Mesenchymal stem cell (in vitro differentiated cells and primary cell): ENCODE results near the gene NKAIN4.
A peak's percentile ranks its signal among the peaks of the same experiment; 100 is the strongest.

Experiments used
- DNase-seq: peaks from one replicate; pipeline ENCODE4 v3.0.0-alpha.2; 2013
- H2AFZ ChIP-seq: one replicate; pipeline ENCODE4 v1.6.1; 2013; ENCODE audit warnings: low read depth, mild to moderate bottlenecking, control low read depth, inconsistent platforms, low read length, moderate library complexity
- H2AK5ac ChIP-seq: 2 replicates; pipeline ENCODE4 v1.6.1; 2013; ENCODE audit warnings: low read length, moderate library complexity, mild to moderate bottlenecking, inconsistent platforms; ENCODE audit not compliant: severe bottlenecking
- H2BK120ac ChIP-seq: one replicate; pipeline ENCODE4 v1.6.1; 2013; ENCODE audit warnings: low read depth, mild to moderate bottlenecking, inconsistent platforms, low read length, moderate library complexity
- H2BK12ac ChIP-seq, 2 experiments: one replicate each; pipeline ENCODE4 v1.6.1; 2013; ENCODE audit warnings: inconsistent platforms in 2 of 2, low read length in 2 of 2, mild to moderate bottlenecking in 2 of 2, moderate library complexity in 2 of 2, control low read depth in 1 of 2
- H2BK15ac ChIP-seq: one replicate; pipeline ENCODE4 v1.6.1; 2013; ENCODE audit warnings: mild to moderate bottlenecking, low read depth, inconsistent platforms; ENCODE audit not compliant: poor library complexity, severe bottlenecking
- H2BK5ac ChIP-seq: 2 replicates; pipeline ENCODE4 v1.6.1; 2013; ENCODE audit warnings: low read depth, mild to moderate bottlenecking, low read length, control low read depth, inconsistent platforms; ENCODE audit not compliant: poor library complexity, severe bottlenecking
- H3K14ac ChIP-seq, 2 experiments: one replicate each; pipeline ENCODE4 v1.6.1; 2013; ENCODE audit warnings: inconsistent platforms in 2 of 2, low read length in 2 of 2, control low read depth in 1 of 2, mild to moderate bottlenecking in 1 of 2, moderate library complexity in 1 of 2
- H3K18ac ChIP-seq, 2 experiments: one replicate each; pipeline ENCODE4 v1.6.1; 2013; ENCODE audit warnings: inconsistent platforms in 2 of 2, low read length in 2 of 2, control low read depth in 1 of 2, low read depth in 1 of 2, mild to moderate bottlenecking in 1 of 2
- H3K23ac ChIP-seq, 2 experiments: one replicate each; pipeline ENCODE4 v1.6.1; 2013; ENCODE audit warnings: inconsistent platforms in 2 of 2, low read length in 2 of 2, mild to moderate bottlenecking in 2 of 2, moderate library complexity in 2 of 2, control low read depth in 1 of 2
- H3K27ac ChIP-seq: 2 replicates; pipeline ENCODE4 v1.5.1; 2013; ENCODE audit warnings: mild to moderate bottlenecking, moderate library complexity, low read length, control low read depth, inconsistent platforms; ENCODE audit not compliant: poor library complexity, severe bottlenecking
- H3K27me3 ChIP-seq, 2 experiments: 2 replicates each; pipeline versions ENCODE4 v1.6.1 to v1.7.0; 2013; ENCODE audit warnings: low read length in 2 of 2, mild to moderate bottlenecking in 2 of 2, moderate library complexity in 2 of 2, control low read depth in 1 of 2, inconsistent platforms in 1 of 2; ENCODE audit not compliant: control insufficient read depth in 1 of 2, insufficient read depth in 1 of 2
- H3K36me3 ChIP-seq, 2 experiments: 2 replicates each; pipeline versions ENCODE4 v1.6.1 to v1.7.0; 2013; ENCODE audit warnings: low read length in 2 of 2, control low read depth in 1 of 2, inconsistent platforms in 1 of 2, low read depth in 1 of 2, mild to moderate bottlenecking in 1 of 2; ENCODE audit not compliant: insufficient read depth in 2 of 2, control insufficient read depth in 1 of 2
- H3K4ac ChIP-seq, 2 experiments: one replicate each; pipeline ENCODE4 v1.6.1; 2013; ENCODE audit warnings: inconsistent platforms in 2 of 2, low read length in 2 of 2, mild to moderate bottlenecking in 2 of 2, moderate library complexity in 2 of 2, control low read depth in 1 of 2, low read depth in 1 of 2
- H3K4me1 ChIP-seq: 2 replicates; pipeline ENCODE4 v1.6.1; 2013; ENCODE audit warnings: low read depth, low read length, control low read depth; ENCODE audit not compliant: control insufficient read depth, insufficient read depth
- H3K4me2 ChIP-seq: 2 replicates; pipeline ENCODE4 v1.6.1; 2013; ENCODE audit warnings: low read length, mild to moderate bottlenecking, inconsistent platforms; ENCODE audit not compliant: poor library complexity, severe bottlenecking
- H3K4me3 ChIP-seq, 2 experiments: 2 replicates each; pipeline versions ENCODE4 v1.5.1 to v1.7.0; 2013; ENCODE audit warnings: low read length in 2 of 2, mild to moderate bottlenecking in 2 of 2, control low read depth in 1 of 2, low read depth in 1 of 2; ENCODE audit not compliant: insufficient read depth in 1 of 2
- H3K79me1 ChIP-seq: replicated peaks from 2 replicates; pipeline ENCODE4 v1.6.1; 2013; ENCODE audit warnings: mild to moderate bottlenecking, control low read depth, low read length, inconsistent platforms; ENCODE audit not compliant: poor library complexity, severe bottlenecking
- H3K9ac ChIP-seq: 2 replicates; pipeline ENCODE4 v1.7.0; 2013; ENCODE audit warnings: mild to moderate bottlenecking, low read length, moderate library complexity
- H3K9me3 ChIP-seq: 2 replicates; pipeline ENCODE4 v1.7.0; 2013; ENCODE audit warnings: mild to moderate bottlenecking, low read length; ENCODE audit not compliant: control insufficient read depth
- H4K8ac ChIP-seq: one replicate; pipeline ENCODE4 v1.6.1; 2013; ENCODE audit warnings: inconsistent platforms, mild to moderate bottlenecking, low read length, moderate library complexity
- H4K91ac ChIP-seq: one replicate; pipeline ENCODE4 v1.6.1; 2013; ENCODE audit warnings: mild to moderate bottlenecking, low read length, inconsistent platforms
- WGBS: methylation state at CpG from one replicate; pipeline ENCODE4 v1.1.7; 2013; ENCODE audit warnings: mixed read lengths; 5-methylcytosine and 5-hydroxymethylcytosine counted together

NKAIN4 gene

DNA sequence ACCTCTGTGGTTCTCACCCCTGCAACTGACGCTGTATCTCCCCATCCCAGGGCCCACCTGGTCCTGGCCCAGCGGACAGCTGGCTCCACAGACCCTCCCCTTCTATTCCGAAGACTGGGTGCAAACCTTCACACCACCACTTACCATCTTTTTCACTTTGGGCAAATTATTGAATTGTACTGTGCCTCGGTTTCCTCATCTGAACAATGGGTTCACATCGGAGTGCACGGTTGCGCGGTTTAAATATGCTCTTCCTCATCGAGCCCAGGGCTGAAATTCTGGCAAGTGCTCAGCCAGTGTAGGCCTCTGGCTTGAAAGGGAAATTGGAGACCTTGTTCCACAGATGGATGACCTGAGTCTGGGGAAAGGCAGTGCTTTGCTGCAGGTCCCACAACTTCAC lies 15.5 kb upstream of the NKAIN4 start:
- DNase-seq: no peak
- WGBS: 87% methylated on average over 9 of the region's 9 CpGs
- Histone ChIP-seq H3K14ac (no peak overlapping the region), H3K4me3 (no peak overlapping the region), H3K9ac (no peak overlapping the region), H3K36me3 (peaks cover 0 to 22% of the 10 kb centered on the region in 2 experiments), H3K4me1 (peaks cover 23% of the 10 kb centered on the region), H2BK15ac (no peak overlapping the region), H3K27me3 (peaks cover 7 to 46% of the 10 kb centered on the region in 2 experiments), H3K9me3 (no peaks in the 10 kb centered on the region), H2BK12ac (no peak overlapping the region), H3K27ac (no peak overlapping the region), H3K79me1 (peaks cover 13% of the 10 kb centered on the region), H2BK120ac (no peak overlapping the region), H2AK5ac (no peak overlapping the region), H3K18ac (no peak overlapping the region), H4K8ac (no peak overlapping the region), H4K91ac (no peak overlapping the region), H3K23ac (no peak overlapping the region), H3K4me2 (no peak overlapping the region), H2BK5ac (no peak overlapping the region), H2AFZ (no peak overlapping the region), H3K4ac (no peak overlapping the region)

DNA sequence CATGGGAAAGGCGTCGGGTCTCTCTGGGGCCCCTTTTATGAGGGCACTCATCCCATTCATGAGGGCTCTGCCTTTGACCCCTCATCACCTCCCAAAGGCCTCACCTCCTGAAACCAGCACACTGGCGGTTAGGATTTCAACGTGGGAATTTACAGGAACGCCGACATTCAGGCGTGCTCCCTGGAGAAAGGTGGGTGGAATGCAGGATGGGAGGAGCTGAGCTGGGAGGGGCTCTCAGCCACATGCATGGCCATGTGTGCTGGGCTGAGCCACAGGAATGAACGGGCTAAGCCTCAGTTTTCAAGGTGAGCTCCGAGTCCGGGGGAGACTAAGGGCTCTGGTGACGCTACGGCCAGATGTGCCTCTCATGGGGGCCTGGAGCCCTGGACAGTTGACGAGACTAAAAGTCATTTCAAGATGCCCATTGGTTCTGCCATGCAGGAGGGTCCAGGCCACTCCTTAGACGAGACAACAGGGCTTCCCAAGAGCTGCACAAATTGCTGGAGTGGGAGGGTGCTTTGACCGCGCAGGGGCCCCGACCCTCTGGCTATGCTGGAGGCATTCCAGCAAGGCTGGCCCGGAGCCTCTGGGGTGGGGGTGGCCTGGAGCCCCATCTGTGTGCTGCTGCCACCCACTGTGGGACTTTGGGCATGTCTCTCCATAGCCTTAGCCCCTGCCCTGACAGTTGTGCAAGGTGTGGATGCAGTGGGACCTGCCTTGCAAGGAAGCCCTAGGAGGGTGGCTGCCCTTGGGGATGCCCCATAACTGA lies 14.6 kb upstream of the NKAIN4 start:
- Histone ChIP-seq H3K23ac (no peak overlapping the region), H3K27ac (no peak overlapping the region), H3K4me3 (no peak overlapping the region), H3K27me3 (peaks cover 7 to 54% of the 10 kb centered on the region in 2 experiments), H3K36me3 (peaks cover 0 to 21% of the 10 kb centered on the region in 2 experiments), H3K9me3 (no peaks in the 10 kb centered on the region), H2BK15ac (no peak overlapping the region), H2AK5ac (peak overlapping the region; percentile 5), H3K4ac (no peak overlapping the region), H3K18ac (no peak overlapping the region), H2BK5ac (no peak overlapping the region), H3K14ac (no peak overlapping the region), H2BK120ac (no peak overlapping the region), H3K4me1 (peaks cover 23% of the 10 kb centered on the region), H2BK12ac (no peak overlapping the region), H4K91ac (no peak overlapping the region), H3K79me1 (peaks cover 13% of the 10 kb centered on the region), H3K9ac (no peak overlapping the region), H3K4me2 (no peak overlapping the region), H4K8ac (no peak overlapping the region), H2AFZ (no peak overlapping the region)
- whole genome bisulfite sequencing: 81% methylated on average over 18 of the region's 18 CpGs
- DNase-seq: no peak

DNA sequence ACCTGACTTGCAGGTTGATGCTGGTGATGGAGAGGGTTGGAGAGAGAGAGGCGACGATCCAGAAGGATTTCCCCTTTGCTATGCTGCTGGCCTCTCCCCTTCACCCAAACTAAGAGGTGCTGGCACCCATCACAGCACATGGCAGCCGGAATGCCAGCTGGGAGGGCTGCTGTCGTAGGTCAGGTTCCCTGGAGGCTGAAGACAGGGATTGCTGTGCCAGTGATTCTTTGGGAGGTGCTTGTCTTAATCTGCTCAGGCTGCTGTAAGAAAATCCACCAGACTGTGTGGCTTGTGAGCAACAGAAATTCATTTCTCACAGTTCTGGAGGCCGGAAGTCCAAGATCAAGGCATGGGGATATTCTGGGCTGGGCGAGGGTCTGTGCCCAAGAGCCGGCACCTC lies 14.0 kb upstream of the NKAIN4 start:
- H3K23ac ChIP-seq: no peak overlapping the region
- no peak overlapping the region for H2BK15ac ChIP-seq
- no peak overlapping the region for H3K18ac ChIP-seq
- no peak overlapping the region for H2AK5ac ChIP-seq
- 88% methylated on average over 7 of the region's 7 CpGs for WGBS
- H2BK5ac ChIP-seq: no peak overlapping the region
- H3K9me3 ChIP-seq: no peaks in the 10 kb centered on the region
- H2BK120ac ChIP-seq: no peak overlapping the region
- no peak overlapping the region for H4K91ac ChIP-seq
- DNase-seq: no peak
- H3K79me1 ChIP-seq: peaks cover 13% of the 10 kb centered on the region
- peaks cover 21% of the 10 kb centered on the region for H3K4me1 ChIP-seq
- H3K9ac ChIP-seq: no peak overlapping the region
- H3K27me3 ChIP-seq: peaks cover 7 to 56% of the 10 kb centered on the region in 2 experiments
- H2BK12ac ChIP-seq: no peak overlapping the region
- no peak overlapping the region for H3K14ac ChIP-seq
- H3K4me2 ChIP-seq: no peak overlapping the region
- H3K27ac ChIP-seq: no peak overlapping the region
- H3K4ac ChIP-seq: no peak overlapping the region
- H3K36me3 ChIP-seq: peaks cover 0 to 21% of the 10 kb centered on the region in 2 experiments
- no peak overlapping the region for H4K8ac ChIP-seq
- no peak overlapping the region for H3K4me3 ChIP-seq
- H2AFZ ChIP-seq: no peak overlapping the region

DNA sequence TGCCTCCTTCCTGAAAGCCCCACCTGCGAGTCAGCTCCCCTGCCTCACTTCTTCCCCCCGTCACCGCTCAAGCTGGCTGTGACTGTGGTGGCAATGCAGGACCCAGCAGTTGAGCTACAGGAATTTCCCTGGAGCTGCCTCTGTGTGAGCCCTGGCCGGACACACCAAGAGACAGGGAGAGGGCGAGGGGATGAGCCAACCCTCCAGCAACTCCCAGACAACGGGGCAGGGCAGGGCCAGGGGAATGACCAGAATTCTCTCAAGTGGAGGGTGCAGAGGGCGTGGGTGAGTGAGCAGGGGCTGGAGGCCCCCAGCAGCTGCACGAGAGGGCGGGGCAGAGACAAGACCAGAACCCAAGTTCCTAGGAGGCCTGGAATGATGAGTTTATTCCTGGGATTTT lies 13.4 kb upstream of the NKAIN4 start:
- peak overlapping the region in 1 of 2 experiments; percentile 24 for H3K4ac ChIP-seq
- H3K4me1 ChIP-seq: peaks cover 21% of the 10 kb centered on the region
- no peak overlapping the region for H3K4me2 ChIP-seq
- no peak overlapping the region for H3K14ac ChIP-seq
- H2AK5ac ChIP-seq: no peak overlapping the region
- peaks cover 13% of the 10 kb centered on the region for H3K79me1 ChIP-seq
- no peak overlapping the region for H3K4me3 ChIP-seq
- no peak overlapping the region for H3K9ac ChIP-seq
- H2AFZ ChIP-seq: no peak overlapping the region
- H4K8ac ChIP-seq: no peak overlapping the region
- H3K36me3 ChIP-seq: peaks cover 0 to 21% of the 10 kb centered on the region in 2 experiments
- no peak overlapping the region for H3K18ac ChIP-seq
- H3K27ac ChIP-seq: no peak overlapping the region
- no peak overlapping the region for H2BK5ac ChIP-seq
- DNase-seq: no peak
- no peak overlapping the region for H2BK15ac ChIP-seq
- H2BK120ac ChIP-seq: no peak overlapping the region
- no peak overlapping the region for H3K23ac ChIP-seq
- no peaks in the 10 kb centered on the region for H3K9me3 ChIP-seq
- no peak overlapping the region for H2BK12ac ChIP-seq
- WGBS: 78% methylated on average over 9 of the region's 9 CpGs
- no peak overlapping the region for H4K91ac ChIP-seq
- H3K27me3 ChIP-seq: peaks cover 7 to 62% of the 10 kb centered on the region in 2 experiments
